Measurements from ENCODE around the gene ATOX1.

DNA sequence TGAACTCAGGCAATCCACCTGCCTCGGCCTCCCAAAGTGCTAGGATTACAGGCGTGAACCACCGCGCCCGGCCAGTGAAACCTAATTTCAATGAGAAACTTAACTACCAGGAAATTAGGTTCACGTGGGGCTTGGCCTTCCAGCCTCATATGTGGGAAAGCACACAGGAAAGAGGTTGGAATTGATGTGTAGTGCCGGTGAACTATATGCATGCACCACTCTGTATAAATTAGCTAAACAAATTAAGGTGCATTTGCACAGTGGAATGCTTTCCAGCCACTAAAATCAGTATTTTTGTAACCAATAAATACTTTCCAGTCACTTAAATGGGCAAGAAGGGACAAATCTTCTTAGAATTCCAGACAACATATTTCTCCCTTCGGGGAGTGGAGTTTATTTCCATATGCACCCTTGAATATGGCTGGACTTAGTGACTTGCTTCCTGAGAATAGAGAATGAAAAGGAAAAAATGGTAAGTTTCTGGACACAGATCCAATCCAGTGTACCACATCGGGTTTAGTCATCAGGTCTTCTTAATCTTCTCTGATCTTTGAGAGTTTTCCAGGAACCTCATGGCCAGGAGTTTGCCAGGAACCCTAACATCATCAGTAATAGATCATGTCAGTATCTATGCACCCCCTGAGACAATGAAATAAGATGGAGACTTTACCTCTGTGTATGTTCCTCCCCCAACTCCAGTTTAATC lies 24.9 kb downstream of the ATOX1 start:
- TF ChIP-seq CTCF (IDR thresholded peaks at IDR 0.05; ENCODE audit: low read depth, low read length) = no peak
- TF ChIP-seq EZH2phosphoT487 (IDR thresholded peaks at IDR 0.05; ENCODE audit: low read depth) = no peak

All from OCI-LY3 (cell line).